GM19397 (cell line): Measurements from ENCODE around the gene CDADC1.
A peak's percentile ranks its signal among the peaks of the same experiment; 100 is the strongest.

ENCODE experiments used
- ATAC-seq: cut with Tn5 transposase; IDR thresholded peaks from one replicate; pipeline ENCODE4 v1.9.1; 2021; ENCODE audit warnings: mild to moderate bottlenecking, moderate library complexity; ENCODE audit not compliant: unreplicated experiment

CDADC1 gene

GRCh38 chr13:49247643-49248621, at the start of gene CDADC1:
TSS of gene CDADC1 (plus strand) at chr13:49247925. CDS start at chr13:49248038, 113 bp downstream.
- peak; percentile 97 for ATAC-seq

GRCh38 chr13:49206641-49207040, 41.1 kb upstream of the CDADC1 start:
- no peak for ATAC-seq

- no peak for ATAC-seq
Measured at GRCh38 chr13:49208619-49209018, 39.1 kb upstream of the CDADC1 start.

- no peak for ATAC-seq
Measured at GRCh38 chr13:49210114-49210513, 37.6 kb upstream of the CDADC1 start.

GRCh38 chr13:49210669-49211068, 37.1 kb upstream of the CDADC1 start:
- ATAC-seq = no peak

GRCh38 chr13:49213539-49213938, 34.2 kb upstream of the CDADC1 start:
- ATAC-seq = no peak

GRCh38 chr13:49213997-49214916, 33.5 kb upstream of the CDADC1 start:
- ATAC-seq = no peak

- ATAC-seq = no peak
Measured at GRCh38 chr13:49214917-49215376, 32.8 kb upstream of the CDADC1 start.

GRCh38 chr13:49216334-49216733, 31.4 kb upstream of the CDADC1 start:
- ATAC-seq = no peak

GRCh38 chr13:49217962-49218492, 29.7 kb upstream of the CDADC1 start:
- no peak for ATAC-seq

- ATAC-seq = no peak
Measured at GRCh38 chr13:49218493-49219051, 29.2 kb upstream of the CDADC1 start.

GRCh38 chr13:49219647-49220035, 28.1 kb upstream of the CDADC1 start:
- no peak for ATAC-seq

GRCh38 chr13:49220036-49220855, 27.5 kb upstream of the CDADC1 start, which contains the start of gene MLNR:
TSS of gene MLNR (plus strand) at chr13:49220338. CDS start at chr13:49220338, 0 bp downstream.
- ATAC-seq = no peak

- no peak for ATAC-seq
Measured at GRCh38 chr13:49220856-49221589, 26.7 kb upstream of the CDADC1 start.

- ATAC-seq = no peak
Measured at GRCh38 chr13:49221590-49221965, 26.1 kb upstream of the CDADC1 start.

- ATAC-seq = no peak
Measured at GRCh38 chr13:49225223-49226042, 22.3 kb upstream of the CDADC1 start.

GRCh38 chr13:49226613-49227012, 21.1 kb upstream of the CDADC1 start:
- ATAC-seq = no peak

- ATAC-seq = no peak
Measured at GRCh38 chr13:49234741-49235140, 13.0 kb upstream of the CDADC1 start.
